ENCODE results near the gene HFM1. TPM values are rescaled to one million over a fixed set of nuclear protein-coding genes. Genes with fewer than 3 reads are reported as not detected.

HFM1 gene
- polyA plus RNA-seq, 1 donor (not counting 4 experiments of a cell fraction or from before 2014, with no cell fraction given), result not detected

GRCh38 chr1:91226741-91227140, 177.9 kb downstream of the HFM1 start:
- dilution Hi-C loops (cut with MboI; ENCODE audit: extremely low pct_ligation_motif_present, low sequenced_read_pairs), result no loop called here
- Histone ChIP-seq H3K9me3 (ENCODE audit: control insufficient read depth, low read depth, low read length) (no peaks in the 10 kb centered on the region), H3K4me1 (ENCODE audit: control insufficient read depth, extremely low read depth, insufficient read depth, low read length) (no peaks in the 10 kb centered on the region), H4K20me1 (ENCODE audit: control insufficient read depth, extremely low read depth, insufficient read depth, low read length) (no peaks in the 10 kb centered on the region), H3K9me1 (ENCODE audit: control insufficient read depth, extremely low read depth, insufficient read depth, low read length) (no peaks in the 10 kb centered on the region), H3K4me3 (ENCODE audit: control insufficient read depth in 2 of 3, extremely low read depth in 1 of 3, insufficient read depth in 2 of 3, low read depth in 1 of 3, low read length in 3 of 3) (no peak overlapping the region), H2AFZ (ENCODE audit: control insufficient read depth, low read length) (no peak overlapping the region), H3K9ac (ENCODE audit: control insufficient read depth, extremely low read depth, insufficient read depth, low read length) (no peak overlapping the region), H3K27me3 (ENCODE audit: control insufficient read depth, extremely low read depth, insufficient read depth, low read length) (no peaks in the 10 kb centered on the region), H3K36me3 (ENCODE audit: control insufficient read depth in 2 of 2, extremely low read depth in 1 of 2, insufficient read depth in 2 of 2, low read length in 2 of 2) (no peaks in the 10 kb centered on the region), H3K4me2 (ENCODE audit: control insufficient read depth, extremely low read depth, insufficient read depth, low read depth, low read length) (no peak overlapping the region), H3K79me2 (ENCODE audit: control insufficient read depth, insufficient read depth, low read length) (no peaks in the 10 kb centered on the region), H3K27ac (ENCODE audit: control insufficient read depth, insufficient read depth, low read length) (no peak overlapping the region)
- DNase-seq (ENCODE audit: low read depth, low spot score), result no peak
- TF ChIP-seq EZH2 (IDR thresholded peaks at IDR 0.05; ENCODE audit: low read length) (no peak), CTCF (optimal IDR thresholded peaks at IDR 0.05 in 1 of 3, IDR thresholded peaks at IDR 0.05 in 1 of 3, conservative IDR thresholded peaks at IDR 0.05 in 1 of 3; ENCODE audit: extremely low read depth in 1 of 3, insufficient read depth in 2 of 3, low read length in 3 of 3) (no peak)
- no peak for FAIRE-seq

- Histone ChIP-seq H3K4me2 (ENCODE audit: control insufficient read depth, extremely low read depth, insufficient read depth, low read depth, low read length) (no peak overlapping the region), H4K20me1 (ENCODE audit: control insufficient read depth, extremely low read depth, insufficient read depth, low read length) (no peaks in the 10 kb centered on the region), H3K27me3 (ENCODE audit: control insufficient read depth, extremely low read depth, insufficient read depth, low read length) (no peaks in the 10 kb centered on the region), H3K9me1 (ENCODE audit: control insufficient read depth, extremely low read depth, insufficient read depth, low read length) (no peaks in the 10 kb centered on the region), H3K4me3 (ENCODE audit: control insufficient read depth in 2 of 3, extremely low read depth in 1 of 3, insufficient read depth in 2 of 3, low read depth in 1 of 3, low read length in 3 of 3) (no peak overlapping the region), H3K9me3 (ENCODE audit: control insufficient read depth, low read depth, low read length) (no peaks in the 10 kb centered on the region), H3K9ac (ENCODE audit: control insufficient read depth, extremely low read depth, insufficient read depth, low read length) (no peak overlapping the region), H2AFZ (ENCODE audit: control insufficient read depth, low read length) (no peak overlapping the region), H3K4me1 (ENCODE audit: control insufficient read depth, extremely low read depth, insufficient read depth, low read length) (no peaks in the 10 kb centered on the region), H3K36me3 (ENCODE audit: control insufficient read depth in 2 of 2, extremely low read depth in 1 of 2, insufficient read depth in 2 of 2, low read length in 2 of 2) (no peaks in the 10 kb centered on the region), H3K79me2 (ENCODE audit: control insufficient read depth, insufficient read depth, low read length) (no peaks in the 10 kb centered on the region), H3K27ac (ENCODE audit: control insufficient read depth, insufficient read depth, low read length) (no peak overlapping the region)
- dilution Hi-C loops (cut with MboI; ENCODE audit: extremely low pct_ligation_motif_present, low sequenced_read_pairs), result no loop called here
- DNase-seq (ENCODE audit: low read depth, low spot score), result no peak
- TF ChIP-seq CTCF (optimal IDR thresholded peaks at IDR 0.05 in 1 of 3, IDR thresholded peaks at IDR 0.05 in 1 of 3, conservative IDR thresholded peaks at IDR 0.05 in 1 of 3; ENCODE audit: extremely low read depth in 1 of 3, insufficient read depth in 2 of 3, low read length in 3 of 3), result no peak
- no peak for TF ChIP-seq EZH2 (IDR thresholded peaks at IDR 0.05; ENCODE audit: low read length)
- no peak for FAIRE-seq
These were observed 179.8 kb downstream of the HFM1 start for GRCh38 chr1:91224878-91225277.

Measured in keratinocyte (primary cell).